ENCODE results near the gene SLIT3.

The SLIT3 gene

DNA sequence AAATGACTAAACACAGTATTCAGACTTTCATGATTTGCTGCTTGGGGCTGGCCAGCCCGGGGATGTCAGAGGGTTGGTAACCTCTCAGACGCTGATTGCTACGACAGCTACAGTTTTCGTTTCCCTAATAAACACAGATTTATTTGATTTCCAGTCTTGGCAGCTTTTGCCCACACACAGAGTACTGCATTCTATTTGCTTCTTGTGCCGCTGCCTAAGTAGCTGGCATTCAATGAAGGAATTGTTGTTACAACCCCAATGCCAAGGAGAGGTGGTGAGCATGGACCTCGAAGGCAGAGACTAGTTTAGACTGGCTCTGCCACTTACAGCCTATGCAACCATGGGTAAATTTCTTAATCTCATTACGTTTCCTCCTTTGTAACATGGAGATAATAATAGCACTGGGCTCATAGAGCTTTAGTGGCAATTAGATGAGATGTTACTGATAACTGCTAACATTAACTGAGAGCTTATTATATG is 474.7 kb downstream of the SLIT3 start:
- POLR2A ChIA-PET, result no interaction called here
- Histone ChIP-seq H3K27ac (ENCODE audit: extremely low read depth, low read depth, low read length) (no peak overlapping the region), H3K4me3 (ENCODE audit: low read depth, low read length) (no peak overlapping the region), H3K9me3 (ENCODE audit: control insufficient read depth, insufficient read depth, low read depth, low read length) (no peaks in the 10 kb centered on the region), H3K4me1 (ENCODE audit: control insufficient read depth, insufficient read depth, low read length) (no peaks in the 10 kb centered on the region), H3K36me3 (ENCODE audit: control insufficient read depth in 2 of 2, insufficient read depth in 1 of 2, low read length in 2 of 2) (no peaks in the 10 kb centered on the region)
- CTCF ChIA-PET, result interaction anchor here (0.6 kb wide), 1 partner anchor 72 kb away, joined by 4 read pairs; no protein-coding TSS in a partner anchor
- TF ChIP-seq MYNN (tag by site-specific recombination; IDR thresholded peaks at IDR 0.05; ENCODE audit: borderline replicate concordance), result no peak
- no peak for TF ChIP-seq ZNF366 (tag by site-specific recombination; conservative IDR thresholded peaks at IDR 0.05)
- no peak for TF ChIP-seq ZSCAN23 (tag by site-specific recombination; IDR thresholded peaks at IDR 0.05)
- no peak for TF ChIP-seq ZNF701 (tag by site-specific recombination; IDR thresholded peaks at IDR 0.05)
- no peak for TF ChIP-seq GLIS2 (tag by site-specific recombination; IDR thresholded peaks at IDR 0.05)
- TF ChIP-seq ZNF37A (tag by site-specific recombination; IDR thresholded peaks at IDR 0.05), result no peak
- no peak for TF ChIP-seq ZNF561 (tag by site-specific recombination; IDR thresholded peaks at IDR 0.05; ENCODE audit: borderline replicate concordance)
- TF ChIP-seq, protein P1, sequence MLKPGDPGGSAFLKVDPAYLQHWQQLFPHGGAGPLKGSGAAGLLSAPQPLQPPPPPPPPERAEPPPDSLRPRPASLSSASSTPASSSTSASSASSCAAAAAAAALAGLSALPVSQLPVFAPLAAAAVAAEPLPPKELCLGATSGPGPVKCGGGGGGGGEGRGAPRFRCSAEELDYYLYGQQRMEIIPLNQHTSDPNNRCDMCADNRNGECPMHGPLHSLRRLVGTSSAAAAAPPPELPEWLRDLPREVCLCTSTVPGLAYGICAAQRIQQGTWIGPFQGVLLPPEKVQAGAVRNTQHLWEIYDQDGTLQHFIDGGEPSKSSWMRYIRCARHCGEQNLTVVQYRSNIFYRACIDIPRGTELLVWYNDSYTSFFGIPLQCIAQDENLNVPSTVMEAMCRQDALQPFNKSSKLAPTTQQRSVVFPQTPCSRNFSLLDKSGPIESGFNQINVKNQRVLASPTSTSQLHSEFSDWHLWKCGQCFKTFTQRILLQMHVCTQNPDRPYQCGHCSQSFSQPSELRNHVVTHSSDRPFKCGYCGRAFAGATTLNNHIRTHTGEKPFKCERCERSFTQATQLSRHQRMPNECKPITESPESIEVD (tag by site-specific recombination; IDR thresholded peaks at IDR 0.05), result no peak
- no peak for TF ChIP-seq KLF9 (tag by site-specific recombination; IDR thresholded peaks at IDR 0.05; ENCODE audit: low read depth)

DNA sequence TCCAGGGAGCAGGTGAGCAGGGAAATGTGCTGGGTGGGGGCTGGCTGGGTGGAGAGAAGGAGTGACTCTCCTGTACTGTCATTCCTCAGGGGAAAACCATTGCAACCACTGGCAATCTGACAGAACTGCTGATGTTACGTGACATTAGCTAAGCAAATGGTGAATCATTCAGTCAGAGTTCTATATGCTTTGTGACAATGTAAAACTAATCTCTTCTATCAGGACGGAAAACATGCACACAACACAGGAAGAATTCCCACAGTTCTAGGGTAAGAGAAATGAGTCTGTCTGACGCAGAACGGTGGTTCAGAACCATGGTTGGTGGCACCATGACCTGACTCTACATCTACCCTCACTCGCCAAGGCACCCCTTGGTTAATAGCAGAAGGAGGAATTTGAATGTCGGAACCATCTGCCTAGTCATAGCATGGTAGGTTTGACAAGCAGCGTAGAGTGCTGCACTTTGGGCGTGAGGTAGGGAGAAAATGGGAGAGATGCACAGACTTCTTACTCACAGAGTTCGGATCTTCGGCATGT is 478.1 kb downstream of the SLIT3 start:
- Histone ChIP-seq H3K9me3 (ENCODE audit: control insufficient read depth, insufficient read depth, low read depth, low read length) (no peaks in the 10 kb centered on the region), H3K27ac (ENCODE audit: extremely low read depth, low read depth, low read length) (no peak overlapping the region), H3K4me3 (ENCODE audit: low read depth, low read length) (no peak overlapping the region), H3K36me3 (ENCODE audit: control insufficient read depth in 2 of 2, insufficient read depth in 1 of 2, low read length in 2 of 2) (no peaks in the 10 kb centered on the region), H3K4me1 (ENCODE audit: control insufficient read depth, insufficient read depth, low read length) (no peaks in the 10 kb centered on the region)
- ChIA-PET CTCF (interaction anchor here (0.9 kb wide), 1 partner anchor 75 kb away, joined by 3 read pairs; no protein-coding TSS in a partner anchor), POLR2A (no interaction called here)
- TF ChIP-seq, protein P2, sequence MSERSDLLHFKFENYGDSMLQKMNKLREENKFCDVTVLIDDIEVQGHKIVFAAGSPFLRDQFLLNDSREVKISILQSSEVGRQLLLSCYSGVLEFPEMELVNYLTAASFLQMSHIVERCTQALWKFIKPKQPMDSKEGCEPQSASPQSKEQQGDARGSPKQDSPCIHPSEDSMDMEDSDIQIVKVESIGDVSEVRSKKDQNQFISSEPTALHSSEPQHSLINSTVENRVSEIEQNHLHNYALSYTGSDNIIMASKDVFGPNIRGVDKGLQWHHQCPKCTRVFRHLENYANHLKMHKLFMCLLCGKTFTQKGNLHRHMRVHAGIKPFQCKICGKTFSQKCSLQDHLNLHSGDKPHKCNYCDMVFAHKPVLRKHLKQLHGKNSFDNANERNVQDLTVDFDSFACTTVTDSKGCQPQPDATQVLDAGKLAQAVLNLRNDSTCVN (tag by site-specific recombination; optimal IDR thresholded peaks at IDR 0.05), result no peak
- TF ChIP-seq KLF1 (tag by site-specific recombination; IDR thresholded peaks at IDR 0.05) (no peak), ZNF600 (tag by site-specific recombination; IDR thresholded peaks at IDR 0.05) (0 out of 2 replicates have a peak, but pooled peaks have one; percentile 18), ZNF629 (tag by site-specific recombination; IDR thresholded peaks at IDR 0.05) (no peak), ZNF239 (tag by site-specific recombination; IDR thresholded peaks at IDR 0.05) (no peak)

DNA sequence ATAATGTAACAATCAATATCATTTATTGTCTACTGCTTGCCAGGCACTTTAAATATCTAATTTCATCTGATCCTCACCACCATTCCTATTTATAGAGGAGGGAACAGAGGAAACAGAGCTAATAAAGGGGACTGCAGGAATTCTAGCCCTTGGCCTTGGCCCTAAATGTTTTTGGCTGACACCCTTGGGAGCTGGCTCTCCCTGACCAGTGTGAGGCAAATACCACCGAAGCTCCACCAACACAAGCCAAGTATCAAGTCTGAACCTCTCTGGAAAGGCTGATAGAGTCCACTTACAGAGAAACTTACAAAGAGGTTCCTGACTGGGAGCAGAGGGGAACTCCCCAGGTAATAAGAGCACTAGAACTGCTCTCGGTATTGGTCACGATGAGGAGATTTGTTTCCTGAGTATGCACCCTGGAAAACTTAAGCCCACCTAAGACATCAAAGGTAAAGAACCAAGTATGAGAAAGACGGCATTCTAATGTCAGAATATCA is 478.6 kb downstream of the SLIT3 start:
- CTCF ChIA-PET, result interaction anchor here (0.9 to 1.2 kb wide), 2 partner anchors 8 to 75 kb away, joined by 3 read pairs; no protein-coding TSS in a partner anchor
- POLR2A ChIA-PET, result no interaction called here

More for the DNA sequence above, 478.6 kb downstream of the SLIT3 start:
- no peak for TF ChIP-seq IKZF3 (tag by site-specific recombination; IDR thresholded peaks at IDR 0.05)
- TF ChIP-seq, protein P3, sequence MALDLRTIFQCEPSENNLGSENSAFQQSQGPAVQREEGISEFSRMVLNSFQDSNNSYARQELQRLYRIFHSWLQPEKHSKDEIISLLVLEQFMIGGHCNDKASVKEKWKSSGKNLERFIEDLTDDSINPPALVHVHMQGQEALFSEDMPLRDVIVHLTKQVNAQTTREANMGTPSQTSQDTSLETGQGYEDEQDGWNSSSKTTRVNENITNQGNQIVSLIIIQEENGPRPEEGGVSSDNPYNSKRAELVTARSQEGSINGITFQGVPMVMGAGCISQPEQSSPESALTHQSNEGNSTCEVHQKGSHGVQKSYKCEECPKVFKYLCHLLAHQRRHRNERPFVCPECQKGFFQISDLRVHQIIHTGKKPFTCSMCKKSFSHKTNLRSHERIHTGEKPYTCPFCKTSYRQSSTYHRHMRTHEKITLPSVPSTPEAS (tag by site-specific recombination; IDR thresholded peaks at IDR 0.05), result no peak
- no peak for TF ChIP-seq ZNF473 (tag by site-specific recombination; IDR thresholded peaks at IDR 0.05)
- no peak for TF ChIP-seq ZSCAN30 (tag by site-specific recombination; IDR thresholded peaks at IDR 0.05)
- TF ChIP-seq SP3 (tag by site-specific recombination; IDR thresholded peaks at IDR 0.05), result no peak
- TF ChIP-seq ZNF404 (tag by site-specific recombination; IDR thresholded peaks at IDR 0.05), result no peak
- H3K4me3 ChIP-seq (ENCODE audit: low read depth, low read length), result no peak overlapping the region
- H3K36me3 ChIP-seq (ENCODE audit: control insufficient read depth in 2 of 2, insufficient read depth in 1 of 2, low read length in 2 of 2), result no peaks in the 10 kb centered on the region
- no peaks in the 10 kb centered on the region for H3K4me1 ChIP-seq (ENCODE audit: control insufficient read depth, insufficient read depth, low read length)
- no peak overlapping the region for H3K27ac ChIP-seq (ENCODE audit: extremely low read depth, low read depth, low read length)
- no peaks in the 10 kb centered on the region for H3K9me3 ChIP-seq (ENCODE audit: control insufficient read depth, insufficient read depth, low read depth, low read length)
